Activated CD4-positive, alpha-beta T cell treated with anti-CD3 and anti-CD28 coated beads, Interleukin-2, amount 50 U/mL, for 1 hour (primary cell): ENCODE data around the gene ITPKB.
"Not testable (repeated sequence)": the region's sequence is repeated elsewhere in the genome, so short reads cannot be mapped to it uniquely, and the experiment has no call there.

Experiments
- DNase-seq: peaks from one replicate; pipeline ENCODE4 v3.0.0-alpha.2; 2020

The ITPKB gene

GRCh38 chr1:226738995-226739695 lies at the start of gene ITPKB:
Gene ITPKB, minus strand, starts transcription at chr1:226739282. Its CDS starts 1,824 bp downstream, at chr1:226737458.
- peak; percentile 62 for DNase-seq

GRCh38 chr1:226787638-226788037 lies 48.6 kb upstream of the ITPKB start:
- no peak for DNase-seq

- no peak for DNase-seq
Measured at GRCh38 chr1:226787071-226787470, 48.0 kb upstream of the ITPKB start.

- DNase-seq: no peak
Measured at GRCh38 chr1:226786550-226786949, 47.5 kb upstream of the ITPKB start.

- DNase-seq: no peak
Measured at GRCh38 chr1:226785805-226786204, 46.7 kb upstream of the ITPKB start.

GRCh38 chr1:226784081-226785049 lies 45.3 kb upstream of the ITPKB start:
- DNase-seq: no peak

DNA sequence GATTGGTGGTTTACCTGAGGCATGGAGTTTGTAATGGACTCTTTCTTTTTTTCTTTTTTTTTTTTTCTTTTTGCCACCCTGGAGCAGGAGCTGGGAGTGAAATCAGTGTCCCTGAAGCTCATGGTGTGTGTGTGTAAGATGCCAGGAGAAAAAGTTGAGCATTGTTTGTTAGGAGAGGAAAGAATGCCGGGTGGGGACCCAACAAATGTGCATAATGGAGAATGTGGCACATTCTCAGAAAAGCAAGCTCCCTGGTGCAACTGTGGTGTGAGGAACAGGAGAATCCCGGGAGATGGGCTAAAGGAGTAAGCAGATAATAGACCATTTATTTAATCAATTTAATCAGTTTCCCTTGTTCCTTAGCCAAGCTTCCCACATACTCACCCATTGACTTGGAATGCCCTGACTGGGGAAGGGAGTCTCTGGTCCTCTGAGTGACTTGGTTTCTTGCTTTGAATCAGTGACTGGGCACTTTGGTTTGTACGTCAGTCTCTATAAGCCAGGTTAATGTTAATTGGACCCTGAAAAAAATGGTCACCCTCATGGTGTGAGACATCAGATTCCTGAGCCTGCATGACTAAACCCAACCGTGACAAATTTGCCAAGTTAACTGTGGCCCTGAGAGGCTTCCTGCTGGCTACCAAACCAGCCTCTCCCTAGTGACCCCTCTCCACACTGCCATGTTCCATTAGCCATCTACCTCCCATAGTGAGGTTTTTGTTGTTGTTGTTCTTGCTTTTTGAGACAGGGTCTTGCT lies 43.9 kb upstream of the ITPKB start:
- no peak for DNase-seq

DNA sequence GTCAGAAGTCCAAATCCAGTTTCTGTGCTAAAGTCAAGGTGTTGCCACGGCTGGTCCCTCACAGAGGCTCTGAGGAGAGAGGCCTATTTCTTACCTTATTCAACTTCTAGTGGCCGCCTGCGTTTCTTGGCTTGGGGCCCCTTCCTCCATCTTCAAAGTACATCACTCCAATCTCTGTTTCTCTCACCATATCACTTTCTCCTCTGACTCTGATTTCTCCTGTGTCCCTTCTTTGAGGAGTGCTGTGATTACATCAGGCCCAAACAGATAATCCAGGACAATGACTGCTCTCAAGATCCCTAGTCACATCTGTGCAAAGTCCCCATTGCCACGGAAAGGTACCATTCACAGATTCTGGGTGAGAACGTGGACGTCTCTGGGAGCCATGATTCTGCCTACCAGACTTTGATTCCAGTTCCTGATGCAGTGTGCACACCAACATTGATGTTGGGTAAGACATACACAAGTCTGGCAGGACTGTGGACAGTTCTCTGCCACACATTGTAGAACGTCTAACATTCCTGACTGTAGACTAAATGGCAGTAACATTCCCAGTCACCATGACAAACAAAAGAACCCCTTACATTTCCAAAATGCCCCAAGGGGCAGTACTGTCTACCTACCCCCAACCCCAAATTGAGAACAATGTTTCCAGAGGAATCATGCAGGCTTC lies 43.0 kb upstream of the ITPKB start:
- no peak for DNase-seq

DNA sequence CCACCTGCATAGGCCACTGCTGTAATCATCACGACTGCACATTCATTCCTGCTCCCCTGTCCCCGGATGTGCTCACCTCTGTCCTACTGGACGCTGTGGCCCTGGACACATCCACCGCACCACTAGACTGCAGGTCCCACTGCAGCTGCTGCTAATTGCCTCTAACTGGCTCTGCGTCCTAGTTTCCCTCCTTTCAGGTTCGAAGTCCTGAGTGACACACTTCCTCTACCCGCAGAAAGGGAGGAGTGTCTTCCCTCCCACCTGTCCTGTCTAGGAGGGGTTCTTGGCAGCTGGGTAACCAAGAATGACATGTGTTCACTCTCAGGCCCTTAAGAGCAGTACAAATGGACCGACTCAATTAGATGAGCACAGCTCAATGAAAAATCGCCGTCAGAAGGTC lies 40.5 kb upstream of the ITPKB start:
- no peak for DNase-seq

- DNase-seq: no peak
Measured at GRCh38 chr1:226778657-226779058, 39.6 kb upstream of the ITPKB start.

DNA sequence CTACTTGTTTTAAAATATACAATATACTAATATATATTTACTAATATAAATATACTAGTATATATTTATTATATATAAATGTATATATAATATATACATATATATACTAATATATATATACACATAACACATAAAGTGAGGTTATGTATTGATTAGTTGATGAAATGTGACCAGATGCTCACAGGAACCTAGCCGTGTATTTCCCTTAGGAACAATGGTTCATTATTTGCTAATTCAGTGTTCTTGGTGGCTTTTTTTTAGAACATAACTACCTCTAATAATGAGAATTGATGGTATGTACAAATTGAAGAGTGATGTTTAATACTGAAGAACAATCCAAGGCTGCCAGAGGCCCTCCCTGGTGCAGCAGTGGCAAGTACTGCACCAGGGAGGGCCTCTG lies 37.9 kb upstream of the ITPKB start:
- no peak for DNase-seq

DNA sequence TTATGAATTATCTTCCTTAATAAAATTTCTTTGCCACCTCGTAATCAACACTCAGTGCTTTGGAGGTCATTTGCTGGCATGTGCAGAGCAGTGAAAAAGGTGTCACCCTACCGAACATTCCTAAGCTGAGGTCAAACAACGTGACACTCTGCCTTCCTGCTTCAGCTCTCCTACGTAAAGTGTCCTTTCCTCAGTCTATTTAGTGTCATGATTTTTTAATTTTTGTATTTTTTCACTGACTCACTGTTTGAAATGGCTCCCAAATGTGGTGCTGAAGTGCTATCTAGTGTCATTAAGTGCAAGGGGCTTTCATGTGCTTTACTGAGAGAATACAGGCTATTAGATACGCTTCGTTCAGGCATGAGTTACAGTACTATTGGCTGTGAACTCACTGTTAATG lies 37.0 kb upstream of the ITPKB start:
- no peak for DNase-seq

DNA sequence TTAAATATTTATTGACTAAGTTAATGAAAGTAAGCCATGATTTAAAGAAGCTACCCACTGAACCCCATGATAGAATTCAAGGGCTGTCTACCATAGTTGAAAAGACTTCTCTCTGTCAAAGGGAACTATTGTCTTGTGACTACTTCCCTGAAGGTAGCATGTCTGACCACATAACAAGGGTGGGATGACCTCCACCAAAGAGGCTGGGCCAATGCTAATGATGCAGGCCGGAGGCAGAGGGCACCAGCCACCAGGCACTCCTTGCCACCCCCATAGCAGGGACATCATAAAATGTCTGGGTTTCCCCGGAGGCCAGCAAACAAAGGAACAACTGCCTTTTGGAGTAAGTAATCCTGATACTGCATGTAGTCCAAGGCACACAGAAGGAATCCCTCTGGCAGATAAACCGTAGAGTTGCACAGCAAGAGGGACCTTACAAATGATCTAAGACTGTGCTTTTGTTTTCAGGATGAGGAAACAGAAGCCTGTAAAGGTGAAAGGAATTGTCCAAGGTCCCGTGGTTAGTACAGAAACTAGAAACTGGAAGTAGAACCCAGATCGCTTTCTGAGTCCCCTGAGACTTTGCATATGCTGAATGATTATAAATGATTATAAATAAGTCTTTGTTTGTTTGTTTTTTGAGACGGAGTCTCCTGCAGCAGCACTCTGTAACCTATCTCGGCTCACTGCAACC lies 33.5 kb upstream of the ITPKB start:
- DNase-seq: no peak

GRCh38 chr1:226767170-226767569 lies 28.1 kb upstream of the ITPKB start:
- DNase-seq: not testable (repeated sequence)

- no peak for DNase-seq
Measured at GRCh38 chr1:226766565-226766964, 27.5 kb upstream of the ITPKB start.

DNA sequence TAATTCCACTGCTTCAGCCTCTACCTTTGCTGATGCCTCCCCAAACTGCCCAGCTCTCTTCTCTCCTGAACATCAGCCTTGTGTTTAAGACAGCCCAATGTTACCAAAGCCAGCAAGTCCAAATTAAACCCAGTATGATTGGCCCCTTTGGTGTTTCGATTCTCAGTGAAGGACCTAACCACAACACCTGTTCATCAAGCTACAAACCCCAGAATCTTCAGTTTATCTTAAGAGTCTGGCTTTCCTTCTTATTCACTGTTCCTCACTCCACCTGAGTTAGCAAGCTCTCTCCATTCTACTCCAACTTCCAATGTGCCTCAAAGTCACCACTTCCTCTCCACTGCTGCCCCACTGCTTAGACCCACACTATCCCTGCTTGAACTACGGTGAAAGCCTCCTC lies 25.5 kb upstream of the ITPKB start:
- DNase-seq: no peak

GRCh38 chr1:226763905-226764264 lies 24.8 kb upstream of the ITPKB start:
- DNase-seq: no peak

GRCh38 chr1:226762988-226763904 lies 24.2 kb upstream of the ITPKB start:
- no peak for DNase-seq

DNA sequence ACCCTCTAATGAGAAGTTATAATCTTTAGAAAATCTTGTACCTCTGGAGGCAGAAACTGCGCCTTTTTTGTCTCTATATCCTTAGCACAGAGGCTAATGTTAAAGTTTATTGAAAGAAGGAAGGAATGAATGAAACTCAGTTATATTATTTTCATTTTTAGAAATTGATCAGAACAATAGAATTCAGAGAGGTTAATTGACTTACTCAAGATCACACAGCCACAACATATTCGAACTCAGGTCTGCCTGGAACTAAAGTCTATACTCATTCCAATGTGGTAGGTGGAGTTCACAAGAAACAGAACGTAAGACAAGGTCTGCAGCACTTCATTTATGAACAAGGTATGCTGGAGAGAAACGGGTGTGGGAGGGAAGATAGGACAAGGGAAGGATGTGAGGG lies 23.0 kb upstream of the ITPKB start:
- DNase-seq: no peak

- no peak for DNase-seq
Measured at GRCh38 chr1:226761322-226761721, 22.2 kb upstream of the ITPKB start.
